HG03460 (cell line): ENCODE measurements around the gene FKBP10.
"Not testable (repeated sequence)": the region's sequence is repeated elsewhere in the genome, so short reads cannot be mapped to it uniquely, and the experiment has no call there.

ENCODE experiments used
- ATAC-seq: cut with Tn5 transposase; IDR thresholded peaks from one replicate; pipeline ENCODE4 v1.9.1; 2021; ENCODE audit not compliant: unreplicated experiment

The FKBP10 gene

GRCh38 chr17:41812381-41813151, at the start of gene FKBP10:
FKBP10 (plus strand) TSS chr17:41813004; CDS start chr17:41813035, 31 bp downstream.
- no peak for ATAC-seq

- ATAC-seq, result no peak
These were observed 49.5 kb upstream of the FKBP10 start for GRCh38 chr17:41763327-41763726.

GRCh38 chr17:41766135-41766534, 46.7 kb upstream of the FKBP10 start:
- no peak for ATAC-seq

GRCh38 chr17:41767324-41768042, 45.3 kb upstream of the FKBP10 start:
- ATAC-seq, result no peak

- no peak for ATAC-seq
These were observed 44.0 kb upstream of the FKBP10 start for GRCh38 chr17:41768682-41769288.

- ATAC-seq, result no peak
These were observed 43.4 kb upstream of the FKBP10 start for GRCh38 chr17:41769346-41769862.

GRCh38 chr17:41769985-41770384, 42.8 kb upstream of the FKBP10 start:
- ATAC-seq, result no peak

GRCh38 chr17:41771389-41772206, 41.2 kb upstream of the FKBP10 start:
- no peak for ATAC-seq

GRCh38 chr17:41772218-41772585, 40.6 kb upstream of the FKBP10 start:
- ATAC-seq, result no peak

- no peak for ATAC-seq
These were observed 40.1 kb upstream of the FKBP10 start for GRCh38 chr17:41772586-41773189.

- ATAC-seq, result no peak
These were observed 39.6 kb upstream of the FKBP10 start for GRCh38 chr17:41773190-41773588.

- no peak for ATAC-seq
These were observed 39.0 kb upstream of the FKBP10 start for GRCh38 chr17:41773731-41774193.

GRCh38 chr17:41775394-41776226, 37.2 kb upstream of the FKBP10 start:
- no peak for ATAC-seq

GRCh38 chr17:41776262-41776900, 36.4 kb upstream of the FKBP10 start:
- ATAC-seq, result not testable (repeated sequence)

GRCh38 chr17:41777157-41777573, 35.6 kb upstream of the FKBP10 start:
- ATAC-seq, result no peak

- no peak for ATAC-seq
These were observed 35.1 kb upstream of the FKBP10 start for GRCh38 chr17:41777574-41778188.

GRCh38 chr17:41779954-41780353, 32.9 kb upstream of the FKBP10 start:
- ATAC-seq, result no peak

GRCh38 chr17:41781404-41782110, 31.2 kb upstream of the FKBP10 start:
- no peak for ATAC-seq
